Measurements from ENCODE around the gene CDX1. TPM values are rescaled to one million over a fixed set of nuclear protein-coding genes. Genes with fewer than 3 reads are reported as not detected.

Gene CDX1
- total RNA-seq, 1 experiment from 2014 or later = 0.29 TPM

- Mint-ChIP-seq H3K4me1 (ENCODE audit: low read depth, unreplicated experiment) (peaks cover 13% of the 10 kb centered on the region), H3K36me3 (ENCODE audit: insufficient read depth, unreplicated experiment) (no peaks in the 10 kb centered on the region), H3K9me3 (ENCODE audit: unreplicated experiment) (no peaks in the 10 kb centered on the region), H3K27me3 (ENCODE audit: insufficient read depth, unreplicated experiment) (no peaks in the 10 kb centered on the region), H3K27ac (ENCODE audit: unreplicated experiment) (peak within 1 kb of the TSS; percentile 60), H3K4me3 (ENCODE audit: unreplicated experiment) (no peak within 1 kb of the TSS)
- H3K4me3 ChIP-seq (ENCODE audit: low read depth, low read length) = no peak within 1 kb of the TSS
- DNase-seq = no peak
- H3K4me1 ChIP-seq = 0 out of 2 replicates have a peak, but pooled peaks cover 2% of the 10 kb centered on the region
- intact Hi-C loops (cut with micrococcal nuclease; ENCODE audit: unreplicated experiment) = no loop called here
- no peaks in the 10 kb centered on the region for H3K36me3 ChIP-seq (ENCODE audit: control insufficient read depth, insufficient read depth, low read length)
- POLR2A ChIA-PET = no interaction called here
- BruUV-seq (replicated peaks) = no TSS peak
- no peaks in the 10 kb centered on the region for H3K27me3 ChIP-seq (replicated peaks; ENCODE audit: control insufficient read depth, insufficient read depth, low read length)
- no peak for TF ChIP-seq CTCF (IDR thresholded peaks at IDR 0.05; ENCODE audit: insufficient read depth in 1 of 2, low read depth in 1 of 2, low read length in 1 of 2, severe bottlenecking in 1 of 2, unreplicated experiment in 1 of 2)
- CTCF ChIA-PET = no interaction called here
- H3K9me3 ChIP-seq = no peaks in the 10 kb centered on the region
Measured at GRCh38 chr5:150155258-150156026, 11.1 kb upstream of the CDX1 start, which contains the start of gene PDGFRB. PDGFRB (minus strand) TSS chr5:150155845; CDS start chr5:150137047, 18,798 bp downstream.

- no peak overlapping the region for H3K4me3 Mint-ChIP-seq (ENCODE audit: unreplicated experiment)
- no peak overlapping the region for H3K4me3 ChIP-seq (ENCODE audit: low read depth, low read length)
- POLR2A ChIA-PET = no interaction called here
- 0 out of 2 replicates have a peak, but pooled peaks cover 2% of the 10 kb centered on the region for H3K4me1 ChIP-seq
- H3K36me3 Mint-ChIP-seq (ENCODE audit: insufficient read depth, unreplicated experiment) = no peaks in the 10 kb centered on the region
- intact Hi-C loops (cut with micrococcal nuclease; ENCODE audit: unreplicated experiment) = no loop called here
- H3K27me3 Mint-ChIP-seq (ENCODE audit: insufficient read depth, unreplicated experiment) = no peaks in the 10 kb centered on the region
- peak overlapping the region; percentile 32 for H3K27ac Mint-ChIP-seq (ENCODE audit: unreplicated experiment)
- H3K9me3 Mint-ChIP-seq (ENCODE audit: unreplicated experiment) = no peaks in the 10 kb centered on the region
- no peak for TF ChIP-seq CTCF (IDR thresholded peaks at IDR 0.05; ENCODE audit: insufficient read depth in 1 of 2, low read depth in 1 of 2, low read length in 1 of 2, severe bottlenecking in 1 of 2, unreplicated experiment in 1 of 2)
- CTCF ChIA-PET = no interaction called here
- H3K9me3 ChIP-seq = no peaks in the 10 kb centered on the region
- H3K36me3 ChIP-seq (ENCODE audit: control insufficient read depth, insufficient read depth, low read length) = no peaks in the 10 kb centered on the region
- no peaks in the 10 kb centered on the region for H3K27me3 ChIP-seq (replicated peaks; ENCODE audit: control insufficient read depth, insufficient read depth, low read length)
- BruUV-seq (replicated peaks) = no TSS peak
- DNase-seq = no peak
- H3K4me1 Mint-ChIP-seq (ENCODE audit: low read depth, unreplicated experiment) = peaks cover 18% of the 10 kb centered on the region
Measured at GRCh38 chr5:150156027-150156368, 10.6 kb upstream of the CDX1 start.

DNA sequence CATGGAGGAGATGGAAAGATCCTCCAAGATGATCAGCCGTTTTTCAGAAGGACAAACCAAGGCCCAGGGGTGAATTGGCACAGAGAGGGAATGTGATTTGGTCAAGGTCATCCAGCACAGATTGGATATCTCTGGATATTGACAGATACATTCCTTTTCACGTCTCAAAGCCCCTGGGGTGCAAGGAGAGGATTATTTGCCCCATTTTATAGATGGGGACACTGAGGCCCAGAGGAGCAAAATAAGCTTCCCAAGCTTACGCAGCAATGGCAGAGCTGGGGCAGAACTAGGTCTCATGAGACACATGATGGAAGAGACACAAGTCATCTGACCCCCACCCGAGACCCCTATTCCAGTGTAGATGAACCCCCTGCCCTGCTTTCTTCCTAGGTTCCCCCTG lies 10.0 kb upstream of the CDX1 start:
- Histone ChIP-seq H3K36me3 (ENCODE audit: control insufficient read depth, insufficient read depth, low read length) (no peaks in the 10 kb centered on the region), H3K4me3 (ENCODE audit: low read depth, low read length) (no peak overlapping the region), H3K4me1 (peaks cover 7% of the 10 kb centered on the region), H3K9me3 (no peaks in the 10 kb centered on the region), H3K27me3 (replicated peaks; ENCODE audit: control insufficient read depth, insufficient read depth, low read length) (no peaks in the 10 kb centered on the region)
- CTCF ChIA-PET = no interaction called here
- BruUV-seq (replicated peaks) = no TSS peak
- H3K9me3 Mint-ChIP-seq (ENCODE audit: unreplicated experiment) = no peaks in the 10 kb centered on the region
- POLR2A ChIA-PET = no interaction called here
- H3K4me3 Mint-ChIP-seq (ENCODE audit: unreplicated experiment) = no peak overlapping the region
- peaks cover 23% of the 10 kb centered on the region for H3K4me1 Mint-ChIP-seq (ENCODE audit: low read depth, unreplicated experiment)
- H3K27me3 Mint-ChIP-seq (ENCODE audit: insufficient read depth, unreplicated experiment) = no peaks in the 10 kb centered on the region
- no peak for DNase-seq
- H3K36me3 Mint-ChIP-seq (ENCODE audit: insufficient read depth, unreplicated experiment) = no peaks in the 10 kb centered on the region
- TF ChIP-seq CTCF (IDR thresholded peaks at IDR 0.05; ENCODE audit: insufficient read depth in 1 of 2, low read depth in 1 of 2, low read length in 1 of 2, severe bottlenecking in 1 of 2, unreplicated experiment in 1 of 2) = no peak
- H3K27ac Mint-ChIP-seq (ENCODE audit: unreplicated experiment) = no peak overlapping the region
- intact Hi-C loops (cut with micrococcal nuclease; ENCODE audit: unreplicated experiment) = no loop called here

Measured in Caco-2 (cell line).